Activated naive CD8-positive, alpha-beta T cell treated with anti-CD3 and anti-CD28 coated beads for 36 hours (primary cell): ENCODE results near the gene CYP26A1. TPM values are rescaled to one million over a fixed set of nuclear protein-coding genes. Genes with fewer than 3 reads are reported as not detected.
A peak's percentile ranks its signal among the peaks of the same experiment; 100 is the strongest.

Experiments used
- DNase-seq: peaks from one replicate; pipeline ENCODE4 v3.0.0; 2021
- H3K27ac Mint-ChIP-seq: one replicate; pipeline ENCODE4 v1.8.0; 2022; ENCODE audit warnings: mild to moderate bottlenecking, moderate library complexity, mixed read lengths
- H3K27me3 Mint-ChIP-seq: one replicate; pipeline ENCODE4 v1.8.0; 2022; ENCODE audit warnings: mild to moderate bottlenecking, mixed read lengths
- H3K36me3 Mint-ChIP-seq: one replicate; pipeline ENCODE4 v1.8.0; 2021; ENCODE audit warnings: mild to moderate bottlenecking, mixed read lengths
- H3K4me1 Mint-ChIP-seq: one replicate; pipeline ENCODE4 v1.8.0; 2021; ENCODE audit warnings: mixed read lengths
- H3K4me3 Mint-ChIP-seq: one replicate; pipeline ENCODE4 v1.8.0; 2022; ENCODE audit warnings: mild to moderate bottlenecking, moderate library complexity, mixed read lengths
- H3K9me3 Mint-ChIP-seq: one replicate; pipeline ENCODE4 v1.8.0; 2022; ENCODE audit warnings: mixed read lengths
- total RNA-seq, 2 experiments: library from RNA; stranded (reverse); gene quantifications; one replicate each; pipeline ENCODE4 v1.2.3, GENCODE V29; 2021

The CYP26A1 gene
- total RNA-seq, 2 experiments from 2014 or later: not detected

GRCh38 chr10:93110472-93111146 lies 36.9 kb downstream of the CYP26A1 start:
- Mint-ChIP-seq H3K4me1 (peaks cover 2% of the 10 kb centered on the region), H3K9me3 (no peaks in the 10 kb centered on the region), H3K27me3 (peaks cover 14% of the 10 kb centered on the region), H3K27ac (no peak overlapping the region), H3K4me3 (no peak overlapping the region), H3K36me3 (no peaks in the 10 kb centered on the region)
- DNase-seq: no peak

- H3K4me3 Mint-ChIP-seq: no peak overlapping the region
- no peak overlapping the region for H3K27ac Mint-ChIP-seq
- no peak for DNase-seq
- H3K36me3 Mint-ChIP-seq: no peaks in the 10 kb centered on the region
- peaks cover 14% of the 10 kb centered on the region for H3K27me3 Mint-ChIP-seq
- H3K9me3 Mint-ChIP-seq: no peaks in the 10 kb centered on the region
- peaks cover 3% of the 10 kb centered on the region for H3K4me1 Mint-ChIP-seq
Measured at GRCh38 chr10:93113042-93113441, 39.3 kb downstream of the CYP26A1 start.

DNA sequence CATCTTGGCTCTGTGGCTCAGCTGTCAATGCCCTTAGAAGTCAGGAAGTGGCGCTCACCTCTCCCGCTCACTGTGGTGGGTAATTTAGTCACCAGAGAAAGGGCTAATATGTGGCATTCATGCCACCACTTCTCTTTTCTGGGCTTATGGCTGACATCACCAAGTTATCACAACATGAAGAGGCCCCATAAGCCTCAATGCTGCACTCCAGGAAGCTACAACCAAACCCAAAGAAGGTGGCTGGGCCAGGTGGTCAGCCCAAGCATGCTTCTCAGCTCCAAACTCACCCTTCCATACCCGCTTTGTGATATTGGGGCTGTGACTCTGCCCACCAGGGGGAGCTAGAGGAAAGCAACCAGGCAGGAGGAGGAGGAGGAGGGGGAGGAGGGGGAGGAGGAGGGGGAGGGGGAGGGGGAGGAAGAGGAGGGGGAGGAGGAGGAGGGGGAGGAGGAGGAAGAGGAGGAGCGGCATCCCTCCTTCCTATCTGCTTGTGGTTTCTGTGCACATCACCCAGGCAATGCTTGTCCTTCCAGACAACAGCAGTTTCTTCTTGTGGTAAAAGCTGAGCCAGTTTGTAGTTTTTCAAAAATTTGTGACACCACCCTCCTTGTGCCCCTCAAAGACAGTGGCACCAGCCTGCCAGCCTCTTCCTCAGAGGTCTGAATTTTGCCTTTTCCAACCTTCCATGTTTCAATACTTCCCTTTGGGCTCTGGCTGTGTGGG lies 42.1 kb downstream of the CYP26A1 start:
- Mint-ChIP-seq H3K36me3 (no peaks in the 10 kb centered on the region), H3K9me3 (no peaks in the 10 kb centered on the region), H3K4me3 (no peak overlapping the region), H3K27me3 (peaks cover 14% of the 10 kb centered on the region), H3K4me1 (peaks cover 3% of the 10 kb centered on the region), H3K27ac (no peak overlapping the region)
- peak; percentile 51 for DNase-seq

DNA sequence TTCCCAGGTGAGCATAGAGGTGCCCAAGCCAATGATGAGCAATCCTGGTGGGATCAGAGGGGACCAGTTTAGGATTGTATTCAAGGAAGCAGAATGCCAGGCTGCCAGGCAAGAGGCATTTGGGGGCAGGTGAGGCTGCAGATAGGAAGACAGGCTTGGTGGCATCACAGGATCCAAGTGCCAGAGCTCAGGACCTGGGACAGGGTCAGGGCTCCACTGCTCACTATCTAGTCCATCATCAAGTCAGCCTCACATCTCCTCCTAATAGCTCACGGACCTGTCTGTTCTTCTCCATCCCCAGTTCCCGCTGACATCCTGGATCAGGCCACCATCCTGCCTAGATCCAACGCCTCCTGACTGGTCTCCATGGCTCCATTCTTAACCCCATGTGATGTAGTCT lies 47.6 kb downstream of the CYP26A1 start:
- no peak overlapping the region for H3K4me3 Mint-ChIP-seq
- no peaks in the 10 kb centered on the region for H3K27me3 Mint-ChIP-seq
- H3K9me3 Mint-ChIP-seq: peaks cover 9% of the 10 kb centered on the region
- peaks cover 23% of the 10 kb centered on the region for H3K4me1 Mint-ChIP-seq
- peaks cover 2% of the 10 kb centered on the region for H3K36me3 Mint-ChIP-seq
- H3K27ac Mint-ChIP-seq: no peak overlapping the region
- DNase-seq: no peak

DNA sequence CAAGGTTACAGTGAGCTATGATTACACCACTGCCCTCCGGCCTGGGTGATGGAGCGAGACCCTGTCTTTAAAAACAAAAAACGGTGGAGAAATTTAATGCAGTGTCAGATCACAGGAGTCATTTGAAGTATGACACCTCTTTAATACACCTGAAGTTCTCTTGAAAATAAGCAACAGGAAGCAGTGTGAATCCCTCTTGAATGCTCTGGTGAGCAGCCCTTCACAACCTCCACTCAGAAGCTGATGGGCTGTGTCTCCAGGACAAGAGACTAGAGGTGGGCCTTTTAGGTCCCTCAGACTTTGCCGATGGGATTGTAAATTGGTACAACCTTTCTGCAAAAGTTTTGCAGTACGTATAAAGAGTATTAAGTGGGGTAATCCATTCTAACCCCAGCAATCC lies 50.1 kb downstream of the CYP26A1 start:
- Mint-ChIP-seq H3K4me1 (peaks cover 23% of the 10 kb centered on the region), H3K27me3 (no peaks in the 10 kb centered on the region), H3K4me3 (no peak overlapping the region), H3K27ac (no peak overlapping the region), H3K36me3 (peaks cover 4% of the 10 kb centered on the region), H3K9me3 (peaks cover 17% of the 10 kb centered on the region)
- no peak for DNase-seq

- no peaks in the 10 kb centered on the region for H3K27me3 Mint-ChIP-seq
- peaks cover 23% of the 10 kb centered on the region for H3K4me1 Mint-ChIP-seq
- H3K9me3 Mint-ChIP-seq: peaks cover 21% of the 10 kb centered on the region
- no peak overlapping the region for H3K27ac Mint-ChIP-seq
- H3K4me3 Mint-ChIP-seq: no peak overlapping the region
- peaks cover 4% of the 10 kb centered on the region for H3K36me3 Mint-ChIP-seq
- no peak for DNase-seq
Measured at GRCh38 chr10:93124580-93125318, 51.1 kb downstream of the CYP26A1 start.

DNA sequence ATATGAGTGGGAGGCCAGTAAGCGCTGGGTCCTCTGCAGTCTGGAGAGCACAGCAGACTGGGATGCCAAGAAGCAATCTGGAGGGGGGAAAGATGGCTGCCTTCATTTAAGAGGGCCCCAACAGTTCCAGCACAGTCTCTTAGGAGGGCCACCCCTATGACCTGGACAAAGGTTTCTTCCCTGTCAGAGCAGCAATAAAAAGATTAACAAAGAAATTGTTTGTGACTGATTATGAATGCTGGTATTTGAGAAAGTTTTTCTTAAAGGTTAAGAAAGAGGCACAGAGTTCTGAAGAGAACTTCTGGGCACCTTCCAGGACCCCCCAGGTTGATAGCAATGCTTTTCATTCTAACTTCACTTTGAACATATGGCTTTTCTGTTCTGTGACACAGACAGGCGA lies 52.3 kb downstream of the CYP26A1 start:
- peaks cover 23% of the 10 kb centered on the region for H3K4me1 Mint-ChIP-seq
- no peak overlapping the region for H3K4me3 Mint-ChIP-seq
- no peak overlapping the region for H3K27ac Mint-ChIP-seq
- no peak for DNase-seq
- peaks cover 21% of the 10 kb centered on the region for H3K9me3 Mint-ChIP-seq
- H3K27me3 Mint-ChIP-seq: no peaks in the 10 kb centered on the region
- H3K36me3 Mint-ChIP-seq: peaks cover 4% of the 10 kb centered on the region

- Mint-ChIP-seq H3K9me3 (peaks cover 21% of the 10 kb centered on the region), H3K27ac (no peak overlapping the region)
- DNase-seq: no peak
Measured at GRCh38 chr10:93126483-93127052, 52.9 kb downstream of the CYP26A1 start.

More at GRCh38 chr10:93126483-93127052, 52.9 kb downstream of the CYP26A1 start:
- Mint-ChIP-seq H3K27me3 (no peaks in the 10 kb centered on the region), H3K4me3 (no peak overlapping the region), H3K4me1 (peaks cover 23% of the 10 kb centered on the region), H3K36me3 (peaks cover 4% of the 10 kb centered on the region)

Other genes with a start within 250 kb of the CYP26A1 start
- gene EXOC6, start 225.4 kb upstream of the CYP26A1 start, total RNA-seq: 10 to 100 TPM; 11.9 to 12.4 TPM
- gene CYP26C1, start 13.1 kb upstream of the CYP26A1 start, total RNA-seq: not detected